Small intestine (tissue), 7 donors: ENCODE results near the gene ACOT7. TPM values are rescaled to one million over a fixed set of nuclear protein-coding genes. Genes with fewer than 3 reads are reported as not detected.
"Not testable (repeated sequence)": the region's sequence is repeated elsewhere in the genome, so short reads cannot be mapped to it uniquely, and the experiment has no call there.

ENCODE experiments used
- DNase-seq, 2 donors: peaks; one replicate each; pipeline versions ENCODE4 v3.0.0 to v3.0.0-alpha.2; 2013
- FAIRE-seq: peaks from 2 replicates; lab custom pipeline; 2012; peaks lifted over from hg19 to GRCh38; lab: Jason Lieb, UNC
- H3K27ac ChIP-seq, 3 donors: one replicate each; pipeline ENCODE4 v1.5.1; 2013; ENCODE audit warnings: low read length in 2 of 3, mild to moderate bottlenecking in 2 of 3, control low read depth in 1 of 3, inconsistent platforms in 1 of 3, low read depth in 1 of 3, moderate library complexity in 1 of 3
- H3K27me3 ChIP-seq, 3 donors: one replicate each; pipeline ENCODE4 v1.6.1; 2013; ENCODE audit warnings: low read length in 3 of 3, inconsistent platforms in 1 of 3; ENCODE audit not compliant: control insufficient read depth in 3 of 3, insufficient read depth in 3 of 3
- H3K36me3 ChIP-seq, 3 donors: one replicate each; pipeline ENCODE4 v1.6.1; 2013; ENCODE audit warnings: low read length in 3 of 3, inconsistent platforms in 1 of 3, low read depth in 1 of 3, mild to moderate bottlenecking in 1 of 3, moderate library complexity in 1 of 3; ENCODE audit not compliant: control insufficient read depth in 3 of 3, insufficient read depth in 2 of 3
- H3K4me1 ChIP-seq, 3 donors: one replicate each; pipeline ENCODE4 v1.6.1; 2013; ENCODE audit warnings: low read length in 2 of 3, inconsistent platforms in 1 of 3, low read depth in 1 of 3, mild to moderate bottlenecking in 1 of 3, moderate library complexity in 1 of 3; ENCODE audit not compliant: control insufficient read depth in 3 of 3, insufficient read depth in 2 of 3
- H3K4me3 ChIP-seq, 3 donors: one replicate each; pipeline ENCODE4 v1.5.1; 2013; ENCODE audit warnings: low read length in 3 of 3, control low read depth in 1 of 3, inconsistent platforms in 1 of 3, low read depth in 1 of 3, mild to moderate bottlenecking in 1 of 3, moderate library complexity in 1 of 3
- H3K9me3 ChIP-seq, 2 donors: one replicate each; pipeline ENCODE4 v1.6.1; 2013; ENCODE audit warnings: low read depth in 1 of 2, low read length in 1 of 2; ENCODE audit not compliant: control insufficient read depth in 2 of 2, insufficient read depth in 1 of 2
- WGBS, 3 donors: extraction: QIAGEN DNeasy Blood & Tissue Kit; methylation state at CpG; one replicate each; pipeline ENCODE4 v1.1.7; 2013; 5-methylcytosine and 5-hydroxymethylcytosine counted together
- polyA plus RNA-seq, 4 donors: library from polyadenylated mRNA; stranded (reverse) in 3 of 4; unstranded in 1 of 4; fragments of 200-250 nt in 3 of 4; fragments of 120-200 nt in 1 of 4; gene quantifications; one replicate each; pipeline versions ENCODE4 v1.2.1 to v1.2.3, GENCODE V29; 2013
- donor health status: healthy with polysubstance abuse.
- donor health status: control.
- donor health status: control.
- donor health status: Bipolar disorder and iron deficiency.
- donor health status: healthy.

The ACOT7 gene
- polyA plus RNA-seq, 4 donors: 20.3 to 93.8 (median 73.7) TPM

GRCh38 chr1:6386371-6386949 lies 7.1 kb downstream of the ACOT7 start:
- H3K27ac ChIP-seq: no peak overlapping the region
- DNase-seq: no peak

GRCh38 chr1:6385488-6386191 lies 7.9 kb downstream of the ACOT7 start:
- peaks cover 0 to 3% of the 10 kb centered on the region in 2 donors for H3K9me3 ChIP-seq
- H3K27ac ChIP-seq: no peak overlapping the region
- FAIRE-seq (no peak), DNase-seq (no peak)
- H3K4me1 ChIP-seq: no peaks in the 10 kb centered on the region
- H3K4me3 ChIP-seq: no peak overlapping the region
- H3K27me3 ChIP-seq: no peaks in the 10 kb centered on the region
- H3K36me3 ChIP-seq: peaks cover 0 to 3% (median 0%) of the 10 kb centered on the region in 3 donors
- 69 to 89% (median 86%) methylated on average over 22 of the region's 22 CpGs for WGBS, 3 donors

More at GRCh38 chr1:6386371-6386949, 7.1 kb downstream of the ACOT7 start:
- Histone ChIP-seq H3K9me3 (peaks cover 0 to 3% of the 10 kb centered on the region in 2 donors), H3K4me3 (no peak overlapping the region), H3K4me1 (no peaks in the 10 kb centered on the region), H3K27me3 (no peaks in the 10 kb centered on the region), H3K36me3 (peaks cover 0 to 3% (median 0%) of the 10 kb centered on the region in 3 donors)
- WGBS, 3 donors: 60 to 75% (median 70%) methylated on average over 10 of the region's 10 CpGs
- FAIRE-seq: no peak

DNA sequence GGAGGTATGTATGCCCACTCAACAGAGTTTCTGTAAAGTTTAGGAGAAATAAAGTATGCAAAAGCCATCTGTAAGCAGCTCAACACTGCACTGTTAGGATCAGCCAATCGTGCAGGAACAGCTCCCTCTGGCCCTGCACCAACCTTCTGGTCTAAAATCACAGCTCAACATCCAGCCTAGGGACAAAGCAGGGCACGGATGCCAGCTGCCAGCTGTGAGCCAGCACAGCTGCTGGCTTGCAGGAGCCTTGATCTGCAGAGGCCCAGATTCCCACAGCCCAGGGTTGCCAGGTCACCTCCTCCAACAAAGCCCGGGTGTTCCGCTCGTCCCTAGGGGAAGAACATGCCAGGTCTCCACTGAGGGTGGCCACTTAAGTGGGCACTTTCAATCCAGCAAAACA lies 8.6 kb downstream of the ACOT7 start:
- H3K36me3 ChIP-seq: peaks cover 0 to 3% (median 0%) of the 10 kb centered on the region in 3 donors
- no peaks in the 10 kb centered on the region for H3K27me3 ChIP-seq
- H3K9me3 ChIP-seq: peaks cover 0 to 3% of the 10 kb centered on the region in 2 donors
- no peak for DNase-seq
- WGBS, 3 donors: 73 to 84% (median 83%) methylated on average over 5 of the region's 5 CpGs
- no peaks in the 10 kb centered on the region for H3K4me1 ChIP-seq
- FAIRE-seq: no peak
- H3K4me3 ChIP-seq: no peak overlapping the region
- no peak overlapping the region for H3K27ac ChIP-seq

DNA sequence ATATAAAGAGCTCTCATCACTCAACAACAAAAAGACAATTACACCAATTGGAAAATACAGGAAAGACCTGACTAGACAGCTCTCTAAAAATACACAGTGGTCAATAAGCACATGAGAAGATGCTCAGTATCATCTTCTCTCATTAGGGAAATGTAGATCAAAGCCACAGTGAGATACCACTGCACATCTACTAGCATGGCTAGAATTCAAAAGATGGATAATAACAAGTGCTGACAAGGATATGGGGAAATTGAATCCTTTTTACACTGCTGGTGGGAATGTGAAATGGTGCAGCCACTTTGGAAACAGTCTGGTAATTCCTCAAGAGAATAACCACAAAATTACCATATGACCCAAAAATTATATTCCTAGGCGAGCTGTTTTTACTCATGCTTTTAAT lies 9.4 kb downstream of the ACOT7 start:
- Histone ChIP-seq H3K27me3 (no peaks in the 10 kb centered on the region), H3K9me3 (peaks cover 0 to 3% of the 10 kb centered on the region in 2 donors), H3K4me3 (no peak overlapping the region), H3K27ac (no peak overlapping the region), H3K4me1 (no peaks in the 10 kb centered on the region), H3K36me3 (peaks cover 0 to 3% (median 0%) of the 10 kb centered on the region in 3 donors)
- DNase-seq (no peak), FAIRE-seq (no peak)
- 95 to 100% (median 96%) methylated on average over 1 of the region's 1 CpG for WGBS, 3 donors

GRCh38 chr1:6380037-6380436 lies 13.5 kb downstream of the ACOT7 start:
- Histone ChIP-seq H3K27ac (no peak overlapping the region), H3K36me3 (no peaks in the 10 kb centered on the region), H3K9me3 (peaks cover 0 to 3% of the 10 kb centered on the region in 2 donors), H3K4me3 (no peak overlapping the region), H3K4me1 (no peaks in the 10 kb centered on the region), H3K27me3 (no peaks in the 10 kb centered on the region)
- no peak for FAIRE-seq
- no peak for DNase-seq
- WGBS, 3 donors: 93 to 98% (median 96%) methylated on average over 7 of the region's 7 CpGs

GRCh38 chr1:6378096-6378746 lies 15.3 kb downstream of the ACOT7 start:
- FAIRE-seq (no peak), DNase-seq (no peak)
- Histone ChIP-seq H3K27me3 (no peaks in the 10 kb centered on the region), H3K36me3 (no peaks in the 10 kb centered on the region), H3K4me1 (no peaks in the 10 kb centered on the region), H3K4me3 (no peak overlapping the region), H3K27ac (no peak overlapping the region), H3K9me3 (no peaks in the 10 kb centered on the region)
- WGBS, 3 donors: 70 to 75% (median 73%) methylated on average over 11 to 12 of the region's 12 CpGs

DNA sequence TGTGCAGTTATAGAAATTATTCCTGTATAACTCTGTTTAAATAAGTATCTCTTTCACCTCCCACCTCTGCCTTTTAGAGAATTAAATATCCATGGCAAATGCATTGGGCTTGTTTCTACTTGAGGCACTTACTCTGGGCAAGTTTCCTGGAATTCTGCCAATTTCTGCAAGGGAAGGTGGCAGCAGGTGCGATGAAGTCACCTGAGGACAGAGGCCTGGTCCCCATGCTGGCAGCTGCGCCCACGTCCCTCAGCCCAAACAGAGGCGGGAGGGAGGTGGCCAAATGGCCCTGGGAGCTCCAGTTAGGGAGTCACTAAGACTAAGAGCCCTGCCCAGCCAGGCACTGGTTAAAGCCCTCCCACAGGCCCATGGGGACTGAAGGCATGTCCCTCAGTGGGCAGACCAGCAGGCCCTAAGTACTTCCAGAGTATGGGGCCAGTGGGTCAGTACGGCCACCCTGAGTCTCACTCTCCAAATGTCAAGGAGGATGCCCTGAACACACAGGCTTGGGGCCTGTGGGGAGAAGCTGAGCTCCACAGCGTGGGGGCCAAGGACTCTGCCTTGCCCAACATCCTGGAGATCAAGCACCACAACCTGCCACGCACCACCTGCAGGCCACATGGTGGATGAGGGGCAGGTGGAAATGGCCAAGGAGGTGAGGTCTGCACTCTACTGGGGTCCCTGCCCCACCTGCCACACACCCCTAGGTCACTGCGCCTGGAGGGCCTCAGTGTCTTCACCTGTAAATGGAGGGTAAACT lies 19.4 kb downstream of the ACOT7 start:
- peak; percentile 58 to 80 for DNase-seq

DNA sequence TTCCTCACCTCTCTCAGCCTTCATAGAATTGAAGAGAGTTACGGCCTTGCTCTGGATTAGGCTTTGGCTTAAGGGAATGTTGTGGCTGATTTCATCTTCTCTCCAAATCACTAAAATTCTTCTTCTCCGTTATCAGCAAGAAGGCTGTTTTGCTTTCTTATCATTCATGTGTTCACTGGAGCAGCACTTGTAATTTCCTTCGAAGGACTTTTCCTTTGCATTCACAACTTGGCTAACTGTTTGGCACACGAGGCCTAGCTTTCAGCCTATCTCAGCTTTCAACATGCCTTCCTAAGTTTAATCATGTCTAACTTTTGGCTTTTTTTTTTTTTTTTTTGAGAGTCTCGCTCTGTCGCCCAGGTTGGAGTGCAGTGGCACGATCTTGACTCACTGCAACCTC lies 21.3 kb downstream of the ACOT7 start:
- 69 to 80% (median 70%) methylated on average over 7 of the region's 7 CpGs for WGBS, 3 donors
- not testable (repeated sequence) for DNase-seq, H3K27ac ChIP-seq, H3K27me3 ChIP-seq, H3K36me3 ChIP-seq, H3K4me3 ChIP-seq, H3K4me1 ChIP-seq, FAIRE-seq
- H3K9me3 ChIP-seq: peaks cover 0 to 11% of the 10 kb centered on the region in 2 donors

More for the DNA sequence above, 19.4 kb downstream of the ACOT7 start:
- no peak overlapping the region for H3K4me3 ChIP-seq
- H3K4me1 ChIP-seq: no peaks in the 10 kb centered on the region
- H3K27me3 ChIP-seq: no peaks in the 10 kb centered on the region
- 54 to 80% (median 64%) methylated on average over 8 of the region's 8 CpGs for WGBS, 3 donors
- no peaks in the 10 kb centered on the region for H3K36me3 ChIP-seq
- no peaks in the 10 kb centered on the region for H3K9me3 ChIP-seq
- no peak for FAIRE-seq
- H3K27ac ChIP-seq: no peak overlapping the region
